K562 (cell line): ENCODE data around the gene KNDC1. TPM values are rescaled to one million over a fixed set of nuclear protein-coding genes. Genes with fewer than 3 reads are reported as not detected.

ENCODE experiments used
- ATAC-seq: fragments of 200-7000 bp; cut with Tn5 transposase; 3 replicates; pipeline ENCODE4 v1.9.1; 2020; ENCODE audit warnings: moderate library complexity
- BruUV-seq: library from RNA; stranded (reverse); fragments of 400-500 nt; replicated peaks from 2 replicates; lab custom pipeline; 2021; lab: Mats Ljungman, UMichigan
- CTCF ChIA-PET: fragments of 300-600 bp; formaldehyde crosslinking; extraction: SDS; loops from one replicate; lab custom pipeline; 2021; ENCODE audit warnings: low intra/inter-chr PET ratio; lab: Yijun Ruan, JAX
- POLR2A ChIA-PET: fragments of 300-600, 350-650 bp; sonication (Branson Sonifier 250); formaldehyde crosslinking; extraction: SDS; loops from one replicate; lab custom pipeline; 2021; ENCODE audit warnings: antibody characterized with exemption, inconsistent platforms; lab: Yijun Ruan, JAX
- DNase-seq, 4 experiments: peaks; one replicate each; pipeline versions ENCODE4 v3.0.0 to v3.0.0-alpha.2; 2011 to 2018; ENCODE audit warnings: low spot score in 3 of 4, mixed read lengths in 3 of 4; ENCODE audit errors: extremely low read depth in 1 of 4
- FAIRE-seq: peaks from 2 replicates; lab custom pipeline; 2011; peaks lifted over from hg19 to GRCh38; lab: Jason Lieb, UNC
- H2AFZ ChIP-seq: 2 replicates; pipeline ENCODE4 v1.6.0; 2011; ENCODE audit warnings: low read depth, low read length, control low read depth, inconsistent platforms
- H3K27ac ChIP-seq: fragments of 200-600 bp; 3 replicates; pipeline ENCODE4 v1.8.0; 2011; ENCODE audit warnings: low read depth, mild to moderate bottlenecking, control low read depth, inconsistent platforms, low read length, moderate library complexity, mixed read lengths; ENCODE audit errors: extremely low read depth
- H3K27me3 ChIP-seq, 2 experiments: fragments of 300-600 bp in 1 of 2; 2 replicates in 1 of 2; 3 replicates in 1 of 2; pipeline versions ENCODE4 v1.6.0 to v1.8.0; 2011; ENCODE audit warnings: inconsistent platforms in 2 of 2, low read length in 2 of 2, mild to moderate bottlenecking in 1 of 2, mixed read lengths in 1 of 2, moderate library complexity in 1 of 2; ENCODE audit not compliant: control insufficient read depth in 2 of 2, insufficient read depth in 2 of 2
- H3K36me3 ChIP-seq: fragments of 300-600 bp; 3 replicates; pipeline ENCODE4 v1.8.0; 2011; ENCODE audit warnings: mild to moderate bottlenecking, low read length, inconsistent platforms; ENCODE audit not compliant: control insufficient read depth, insufficient read depth
- H3K4me1 ChIP-seq, 2 experiments: fragments of 200-600 bp in 1 of 2; replicated peaks in 1 of 2; 2 replicates in 1 of 2; 3 replicates in 1 of 2; pipeline versions ENCODE4 v1.5.1 to v1.8.0; 2011; ENCODE audit warnings: inconsistent platforms in 2 of 2, low read length in 2 of 2, mild to moderate bottlenecking in 1 of 2, mixed read lengths in 1 of 2, moderate library complexity in 1 of 2; ENCODE audit not compliant: control insufficient read depth in 2 of 2, insufficient read depth in 2 of 2
- H3K4me2 ChIP-seq: 2 replicates; pipeline ENCODE4 v1.6.1; 2011; ENCODE audit warnings: low read length, control low read depth, inconsistent platforms, mixed read lengths; ENCODE audit not compliant: insufficient read depth
- H3K4me3 ChIP-seq: fragments of 200-600 bp; sonication (generic), shearing (Covaris generic); 2 replicates; pipeline ENCODE4 v1.5.1; 2016; ENCODE audit warnings: control low read depth, inconsistent platforms
- H3K79me2 ChIP-seq: fragments of 200-600 bp; 3 replicates; pipeline ENCODE4 v1.8.0; 2011; ENCODE audit warnings: low read length, inconsistent platforms; ENCODE audit not compliant: control insufficient read depth, insufficient read depth
- H3K9ac ChIP-seq, 2 experiments: 2 replicates each; pipeline versions ENCODE4 v1.6.0 to v1.6.1; 2011; ENCODE audit warnings: low read depth in 2 of 2, low read length in 2 of 2, control low read depth in 1 of 2, inconsistent platforms in 1 of 2, mild to moderate bottlenecking in 1 of 2, mixed read lengths in 1 of 2; ENCODE audit not compliant: insufficient read depth in 1 of 2
- H3K9me1 ChIP-seq: one replicate; pipeline ENCODE4 v1.6.0; 2011; ENCODE audit warnings: inconsistent platforms, mild to moderate bottlenecking, low read length, moderate library complexity; ENCODE audit not compliant: control insufficient read depth, insufficient read depth
- H3K9me3 ChIP-seq: replicated peaks from 2 replicates; pipeline ENCODE4 v1.5.1; 2011; ENCODE audit warnings: low read depth, low read length, inconsistent platforms; ENCODE audit not compliant: control insufficient read depth, insufficient read depth
- H4K20me1 ChIP-seq: replicated peaks from 2 replicates; pipeline ENCODE4 v1.6.1; 2011; ENCODE audit warnings: low read length, inconsistent platforms, mixed read lengths; ENCODE audit not compliant: control insufficient read depth, insufficient read depth
- BACH1 ChIP-seq: fragments of 200-800 bp; sonication (Bioruptor generic); IDR thresholded peaks from 2 replicates; pipeline ENCODE4 v1.6.1; 2016; ENCODE audit warnings: missing genetic modification characterization, missing compliant biosample characterization
- CEBPB ChIP-seq: fragments of 450-650 bp; IDR thresholded peaks from 2 replicates; pipeline ENCODE4 v1.6.1; 2016; ENCODE audit warnings: missing genetic modification characterization, missing compliant biosample characterization
- CHCHD3 ChIP-seq: fragments of 250-450 bp; sonication (Bioruptor Pico); IDR thresholded peaks from 2 replicates; pipeline ENCODE4 v2.1.2; 2022; ENCODE audit warnings: mild to moderate bottlenecking
- CREM ChIP-seq: IDR thresholded peaks from 2 replicates; pipeline ENCODE4 v1.6.1; 2014; ENCODE audit warnings: antibody characterized with exemption, low read depth
- ERF ChIP-seq: fragments of 450-650 bp; formaldehyde crosslinking; IDR thresholded peaks from 2 replicates; pipeline ENCODE4 v1.4.0; 2020; ENCODE audit warnings: mild to moderate bottlenecking, mixed read lengths
- ETV1 ChIP-seq: fragments of 450-650 bp; conservative IDR thresholded peaks from 2 replicates; pipeline ENCODE4 v1.6.1; 2016; ENCODE audit warnings: missing genetic modification characterization, control low read depth, low read depth, missing compliant biosample characterization
- HNRNPH1 ChIP-seq: fragments of 200-400 bp; formaldehyde crosslinking; optimal IDR thresholded peaks from 2 replicates; pipeline ENCODE3; 2017; ENCODE audit warnings: low read depth, mild to moderate bottlenecking, low read length, moderate library complexity
- MAZ ChIP-seq, 2 experiments: fragments of 450-650 bp in 1 of 2; sonication (generic) in 1 of 2; formaldehyde crosslinking; IDR thresholded peaks in 1 of 2; conservative IDR thresholded peaks in 1 of 2; 2 replicates each; pipeline versions ENCODE4 v1.4.0 to v1.5.0; 2020; ENCODE audit warnings: mild to moderate bottlenecking in 1 of 2, missing genetic modification reagents in 1 of 2
- NFYB ChIP-seq: IDR thresholded peaks from 2 replicates; pipeline ENCODE4 v1.6.1; 2011; ENCODE audit warnings: mild to moderate bottlenecking, moderate library complexity; ENCODE audit not compliant: insufficient read length; ENCODE audit errors: extremely low read depth
- NR2C1 ChIP-seq, 2 experiments: fragments of 450-650 bp; IDR thresholded peaks; 2 replicates each; pipeline ENCODE4 v1.6.1; 2017; ENCODE audit warnings: mild to moderate bottlenecking in 2 of 2, antibody characterized with exemption in 1 of 2, inconsistent platforms in 1 of 2, missing compliant biosample characterization in 1 of 2, missing genetic modification characterization in 1 of 2
- PURB ChIP-seq: sonication (generic); formaldehyde crosslinking; IDR thresholded peaks from 2 replicates; pipeline ENCODE4 v1.9.0; 2021; ENCODE audit warnings: low read depth, mild to moderate bottlenecking, missing genetic modification reagents
- TEAD4 ChIP-seq, 2 experiments: sonication (generic) in 1 of 2; formaldehyde crosslinking in 1 of 2; IDR thresholded peaks; 2 replicates each; pipeline versions ENCODE4 v1.6.1 to v1.8.0; 2012 to 2022; ENCODE audit warnings: borderline replicate concordance in 1 of 2, inconsistent platforms in 1 of 2, low read length in 1 of 2, mild to moderate bottlenecking in 1 of 2, missing genetic modification reagents in 1 of 2
- ZFPM2 ChIP-seq: fragments of 250-450 bp; sonication (Bioruptor Pico); IDR thresholded peaks from 2 replicates; pipeline ENCODE4 v1.5.1; 2022; ENCODE audit warnings: mild to moderate bottlenecking
- ZNF263 ChIP-seq: sonication (generic); formaldehyde crosslinking; IDR thresholded peaks from 2 replicates; pipeline ENCODE4 v1.8.0; 2022; ENCODE audit warnings: mild to moderate bottlenecking, missing genetic modification reagents, borderline replicate concordance
- ZNF274 ChIP-seq: IDR thresholded peaks from 2 replicates; pipeline ENCODE4 v1.6.1; 2011; ENCODE audit warnings: low read depth, mild to moderate bottlenecking, low read length, moderate library complexity, borderline replicate concordance
- ZNF696 ChIP-seq: fragments of 250-450 bp; sonication (Bioruptor Pico); conservative IDR thresholded peaks from 2 replicates; pipeline ENCODE4 v1.4.0; 2020; ENCODE audit warnings: mild to moderate bottlenecking, moderate library complexity
- ZSCAN29 ChIP-seq: fragments of 450-650 bp; IDR thresholded peaks from 2 replicates; pipeline ENCODE4 v1.6.1; 2017
- WGBS: fragments of 100-300 bp; shearing (Covaris generic); methylation state at CpG from one replicate; pipeline ENCODE4 v1.1.6; 2016; ENCODE audit warnings: low coverage, mixed read lengths; ENCODE audit not compliant: insufficient coverage; ENCODE audit errors: missing lambda C conversion rate; 5-methylcytosine and 5-hydroxymethylcytosine counted together
- in situ Hi-C: fragments of 300-500 bp; cut with MboI; formaldehyde crosslinking; loops from 4 replicates; pipeline ENCODE4 v1.15.0; 2018; ENCODE audit warnings: inconsistent platforms, mixed read lengths
- intact Hi-C: fragments of 100-400 bp; cut with micrococcal nuclease; formaldehyde crosslinking; loops from 2 replicates; pipeline ENCODE4 v1.14.2; 2022
- polyA plus RNA-seq, 8 experiments: library from polyadenylated mRNA; depleted of rRNA in 4 of 8; stranded (reverse) in 5 of 8; unstranded in 3 of 8; fragments of >200 nt; fragmentation: Nextera tagmentation in 2 of 8; fragmentation: Illumina TruSeq in 1 of 8; extraction: Ambion mirVana in 2 of 8; extraction: Trizol in 1 of 8; gene quantifications; 2 replicates each; pipeline versions ENCODE4 v1.2.1 to v1.2.3, GENCODE V29; 2011 to 2014; ENCODE audit warnings: inconsistent platforms in 1 of 8, missing spikeins in 1 of 8
- total RNA-seq, 7 experiments: library from RNA; depleted of rRNA in 6 of 7; stranded (reverse); fragments of >200 nt in 6 of 7; fragmentation: Illumina TruSeq in 2 of 7; extraction: Trizol in 2 of 7; gene quantifications; 2 replicates each; pipeline versions ENCODE4 v1.2.1 to v1.2.3, GENCODE V29; 2011 to 2021; ENCODE audit warnings: low replicate concordance in 1 of 7
- TF ChIP-seq, protein P1 (sequence below): fragments of 200-800 bp; sonication (Bioruptor generic); IDR thresholded peaks from 2 replicates; pipeline ENCODE4 v1.6.1; 2016; ENCODE audit warnings: missing genetic modification characterization, missing compliant biosample characterization

The KNDC1 gene
- total and polyA plus RNA-seq, 9 of the 15 experiments (the other 6 are each of a cell fraction or from before 2014, with no cell fraction given): 0.07 to 0.26 (median 0.11) TPM; not detected in 6

GRCh38 chr10:133143200-133143533 lies 16.9 kb upstream of the KNDC1 start:
- DNase-seq (peak; percentile 38 to 84 (median 62)), ATAC-seq (peak; percentile 98), FAIRE-seq (peak; percentile 94)
- in situ Hi-C loops (loop anchor here (5.0 kb wide), 1 partner anchor 164 kb away; the partner anchor contains the start of genes TUBGCP2 and ZNF511), intact Hi-C loops (loop anchor here (5.0 kb wide), 1 partner anchor 104 kb away; no protein-coding TSS in a partner anchor)
- H3K4me1 ChIP-seq: peaks cover 10 to 26% of the 10 kb centered on the region in 2 experiments; a peak in 4 of 5 replicates
- ChIA-PET POLR2A (interaction anchor here (0.7 to 1.5 kb wide), 7 partner anchors 8 to 205 kb away, joined by 3 to 7 read pairs (median 3); no protein-coding TSS in a partner anchor), CTCF (interaction anchor here (0.6 kb wide), 1 partner anchor 352 kb away, joined by 3 read pairs; no protein-coding TSS in a partner anchor)
- 0% methylated on average over 10 of the region's 10 CpGs for WGBS
- H3K9ac ChIP-seq: no peak overlapping the region
- H2AFZ ChIP-seq: no peak overlapping the region
- H3K27ac ChIP-seq: no peak overlapping the region; the same call in 2 of the 3 replicates
- H3K9me1 ChIP-seq: no peaks in the 10 kb centered on the region
- no peak overlapping the region for H3K4me3 ChIP-seq
- no peaks in the 10 kb centered on the region for H3K79me2 ChIP-seq
- H4K20me1 ChIP-seq: no peaks in the 10 kb centered on the region
- BruUV-seq: no TSS peak
- peak overlapping the region; percentile 3; the same call in 1 of the 2 replicates for H3K4me2 ChIP-seq
- peaks cover 0 to 16% of the 10 kb centered on the region in 2 experiments; a peak in 2 of 5 replicates for H3K27me3 ChIP-seq
- no peaks in the 10 kb centered on the region for H3K9me3 ChIP-seq
- H3K36me3 ChIP-seq: no peaks in the 10 kb centered on the region
- TF ChIP-seq TEAD4 (IDR thresholded peaks at IDR 0.05; ENCODE audit: low read length): peak; percentile 90
- TF ChIP-seq TEAD4 (CRISPR knock-in tag; IDR thresholded peaks at IDR 0.05; ENCODE audit: borderline replicate concordance): no peak
- TF ChIP-seq ZFPM2 (CRISPR knock-in tag): no peak
- TF ChIP-seq ETV1: no peak
- TF ChIP-seq ZSCAN29: peak; percentile 51; the same call in 1 of the 2 replicates
- TF ChIP-seq ERF (CRISPR knock-in tag): no peak
- TF ChIP-seq CEBPB: no peak
- no peak for TF ChIP-seq ZNF696 (CRISPR knock-in tag)
- no peak for TF ChIP-seq MAZ (CRISPR knock-in tag; conservative IDR thresholded peaks at IDR 0.05 in 1 of 2, IDR thresholded peaks at IDR 0.05 in 1 of 2)
- TF ChIP-seq CHCHD3: no peak
- TF ChIP-seq ZNF263: no peak
- no peak for TF ChIP-seq HNRNPH1
- no peak for TF ChIP-seq NR2C1 (IDR thresholded peaks at IDR 0.05)
- peak; percentile 40; the same call in 1 of the 2 replicates for TF ChIP-seq NR2C1 (tag; IDR thresholded peaks at IDR 0.05)
- TF ChIP-seq CREM: no peak
- TF ChIP-seq PURB (CRISPR knock-in tag): no peak
- 0 out of 2 replicates have a peak, but pooled peaks have one; percentile 29 for TF ChIP-seq BACH1 (tag)
- TF ChIP-seq ZNF274: no peak
- TF ChIP-seq, protein P1, sequence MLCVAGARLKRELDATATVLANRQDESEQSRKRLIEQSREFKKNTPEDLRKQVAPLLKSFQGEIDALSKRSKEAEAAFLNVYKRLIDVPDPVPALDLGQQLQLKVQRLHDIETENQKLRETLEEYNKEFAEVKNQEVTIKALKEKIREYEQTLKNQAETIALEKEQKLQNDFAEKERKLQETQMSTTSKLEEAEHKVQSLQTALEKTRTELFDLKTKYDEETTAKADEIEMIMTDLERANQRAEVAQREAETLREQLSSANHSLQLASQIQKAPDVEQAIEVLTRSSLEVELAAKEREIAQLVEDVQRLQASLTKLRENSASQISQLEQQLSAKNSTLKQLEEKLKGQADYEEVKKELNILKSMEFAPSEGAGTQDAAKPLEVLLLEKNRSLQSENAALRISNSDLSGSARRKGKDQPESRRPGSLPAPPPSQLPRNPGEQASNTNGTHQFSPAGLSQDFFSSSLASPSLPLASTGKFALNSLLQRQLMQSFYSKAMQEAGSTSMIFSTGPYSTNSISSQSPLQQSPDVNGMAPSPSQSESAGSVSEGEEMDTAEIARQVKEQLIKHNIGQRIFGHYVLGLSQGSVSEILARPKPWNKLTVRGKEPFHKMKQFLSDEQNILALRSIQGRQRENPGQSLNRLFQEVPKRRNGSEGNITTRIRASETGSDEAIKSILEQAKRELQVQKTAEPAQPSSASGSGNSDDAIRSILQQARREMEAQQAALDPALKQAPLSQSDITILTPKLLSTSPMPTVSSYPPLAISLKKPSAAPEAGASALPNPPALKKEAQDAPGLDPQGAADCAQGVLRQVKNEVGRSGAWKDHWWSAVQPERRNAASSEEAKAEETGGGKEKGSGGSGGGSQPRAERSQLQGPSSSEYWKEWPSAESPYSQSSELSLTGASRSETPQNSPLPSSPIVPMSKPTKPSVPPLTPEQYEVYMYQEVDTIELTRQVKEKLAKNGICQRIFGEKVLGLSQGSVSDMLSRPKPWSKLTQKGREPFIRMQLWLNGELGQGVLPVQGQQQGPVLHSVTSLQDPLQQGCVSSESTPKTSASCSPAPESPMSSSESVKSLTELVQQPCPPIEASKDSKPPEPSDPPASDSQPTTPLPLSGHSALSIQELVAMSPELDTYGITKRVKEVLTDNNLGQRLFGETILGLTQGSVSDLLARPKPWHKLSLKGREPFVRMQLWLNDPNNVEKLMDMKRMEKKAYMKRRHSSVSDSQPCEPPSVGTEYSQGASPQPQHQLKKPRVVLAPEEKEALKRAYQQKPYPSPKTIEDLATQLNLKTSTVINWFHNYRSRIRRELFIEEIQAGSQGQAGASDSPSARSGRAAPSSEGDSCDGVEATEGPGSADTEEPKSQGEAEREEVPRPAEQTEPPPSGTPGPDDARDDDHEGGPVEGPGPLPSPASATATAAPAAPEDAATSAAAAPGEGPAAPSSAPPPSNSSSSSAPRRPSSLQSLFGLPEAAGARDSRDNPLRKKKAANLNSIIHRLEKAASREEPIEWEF (CRISPR knock-in tag): peak; percentile 74; the same call in 1 of the 2 replicates
- TF ChIP-seq NFYB: no peak
